ENCODE results near the gene GPHN.

DNA sequence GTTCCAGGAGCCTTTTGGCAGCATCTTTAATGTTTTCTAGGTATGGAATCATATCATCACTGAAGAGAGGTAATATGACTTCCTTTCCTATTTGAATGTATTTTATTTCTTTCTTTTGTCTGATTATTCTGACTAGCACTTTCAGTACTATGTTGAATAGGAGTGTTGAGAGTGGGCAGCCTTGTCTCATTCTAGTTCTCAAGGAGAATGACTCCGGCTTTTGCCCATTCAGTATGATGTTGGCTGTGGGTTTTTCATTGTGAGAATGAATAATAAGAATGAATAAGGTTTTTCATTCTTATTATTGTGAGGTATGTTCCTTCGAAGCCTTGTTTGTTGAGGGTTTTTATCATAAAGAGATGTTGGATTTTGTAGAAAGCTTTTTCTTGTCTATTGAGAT, 98.9 kb downstream of the GPHN start:
- TF ChIP-seq, protein P1, sequence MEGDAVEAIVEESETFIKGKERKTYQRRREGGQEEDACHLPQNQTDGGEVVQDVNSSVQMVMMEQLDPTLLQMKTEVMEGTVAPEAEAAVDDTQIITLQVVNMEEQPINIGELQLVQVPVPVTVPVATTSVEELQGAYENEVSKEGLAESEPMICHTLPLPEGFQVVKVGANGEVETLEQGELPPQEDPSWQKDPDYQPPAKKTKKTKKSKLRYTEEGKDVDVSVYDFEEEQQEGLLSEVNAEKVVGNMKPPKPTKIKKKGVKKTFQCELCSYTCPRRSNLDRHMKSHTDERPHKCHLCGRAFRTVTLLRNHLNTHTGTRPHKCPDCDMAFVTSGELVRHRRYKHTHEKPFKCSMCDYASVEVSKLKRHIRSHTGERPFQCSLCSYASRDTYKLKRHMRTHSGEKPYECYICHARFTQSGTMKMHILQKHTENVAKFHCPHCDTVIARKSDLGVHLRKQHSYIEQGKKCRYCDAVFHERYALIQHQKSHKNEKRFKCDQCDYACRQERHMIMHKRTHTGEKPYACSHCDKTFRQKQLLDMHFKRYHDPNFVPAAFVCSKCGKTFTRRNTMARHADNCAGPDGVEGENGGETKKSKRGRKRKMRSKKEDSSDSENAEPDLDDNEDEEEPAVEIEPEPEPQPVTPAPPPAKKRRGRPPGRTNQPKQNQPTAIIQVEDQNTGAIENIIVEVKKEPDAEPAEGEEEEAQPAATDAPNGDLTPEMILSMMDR (IDR thresholded peaks at IDR 0.05) = no peak
- no peak for TF ChIP-seq POLR2A (IDR thresholded peaks at IDR 0.05)
